NCI-H2081 treated with DMSO at 0.1 percent for 48 hours (cell line): Measurements from ENCODE around the gene NSUN3.
A peak's percentile ranks its signal among the peaks of the same experiment; 100 is the strongest.
"Not testable (repeated sequence)": the region's sequence is repeated elsewhere in the genome, so short reads cannot be mapped to it uniquely, and the experiment has no call there.

Experiments
- DNase-seq: peaks from one replicate; lab custom pipeline; 2025; lab: John Stamatoyannopoulos, UW

Gene NSUN3

DNA sequence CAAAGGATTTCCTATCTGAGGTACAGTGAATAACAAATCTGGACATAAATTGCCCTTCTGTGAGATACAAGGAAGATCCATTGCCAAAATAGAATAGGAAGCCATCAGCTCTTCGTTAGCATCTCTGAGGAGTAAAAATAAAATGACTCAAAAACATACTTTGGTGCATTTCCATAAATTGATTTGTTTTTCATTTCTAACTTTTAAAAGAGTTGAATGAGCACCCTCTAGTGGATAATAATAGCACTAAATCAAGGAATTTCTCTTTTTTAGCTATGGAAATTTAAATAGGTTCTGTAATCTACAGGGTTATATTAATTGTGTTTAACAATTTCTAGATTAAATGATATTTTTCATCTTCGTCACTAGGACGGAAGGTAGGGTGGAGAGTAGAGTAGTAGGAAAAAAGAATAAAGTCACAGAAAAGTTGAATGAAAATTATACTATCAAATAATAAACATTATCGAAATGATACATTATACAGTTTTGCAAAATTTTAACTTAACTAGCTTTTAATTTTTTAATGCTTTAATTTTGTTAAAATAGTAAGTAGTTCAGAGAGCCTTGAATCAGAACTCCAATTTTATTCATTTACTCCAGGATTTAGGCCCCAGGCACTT lies 6.4 kb downstream of the NSUN3 start:
- no peak for DNase-seq

DNA sequence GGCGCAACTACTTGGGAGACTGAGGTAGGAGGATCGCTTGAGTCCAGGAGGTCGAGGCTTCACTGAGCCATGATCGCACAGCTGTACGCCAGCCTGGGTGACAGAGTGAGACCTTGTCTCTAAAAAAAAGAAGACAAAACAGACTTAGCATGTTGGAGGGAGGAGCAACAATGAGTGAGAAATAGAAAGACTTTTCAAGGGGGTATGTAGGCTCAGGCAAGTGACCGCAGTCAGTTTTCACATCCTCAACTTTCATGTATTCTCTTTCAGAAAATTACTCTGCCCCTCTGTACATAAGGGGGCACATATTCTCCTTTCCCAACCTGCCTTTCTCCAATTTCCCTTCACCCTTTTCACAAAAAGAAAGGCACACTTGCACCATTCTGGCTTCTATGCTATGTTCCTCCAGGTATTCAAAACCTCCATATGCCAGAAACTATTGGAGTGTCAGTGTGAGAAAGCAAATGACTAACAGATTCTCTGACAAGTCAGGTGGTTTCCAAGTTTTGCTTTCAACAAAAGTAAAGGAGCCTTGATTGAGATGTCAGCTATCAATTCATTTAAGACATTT lies 7.6 kb downstream of the NSUN3 start:
- DNase-seq: no peak

DNA sequence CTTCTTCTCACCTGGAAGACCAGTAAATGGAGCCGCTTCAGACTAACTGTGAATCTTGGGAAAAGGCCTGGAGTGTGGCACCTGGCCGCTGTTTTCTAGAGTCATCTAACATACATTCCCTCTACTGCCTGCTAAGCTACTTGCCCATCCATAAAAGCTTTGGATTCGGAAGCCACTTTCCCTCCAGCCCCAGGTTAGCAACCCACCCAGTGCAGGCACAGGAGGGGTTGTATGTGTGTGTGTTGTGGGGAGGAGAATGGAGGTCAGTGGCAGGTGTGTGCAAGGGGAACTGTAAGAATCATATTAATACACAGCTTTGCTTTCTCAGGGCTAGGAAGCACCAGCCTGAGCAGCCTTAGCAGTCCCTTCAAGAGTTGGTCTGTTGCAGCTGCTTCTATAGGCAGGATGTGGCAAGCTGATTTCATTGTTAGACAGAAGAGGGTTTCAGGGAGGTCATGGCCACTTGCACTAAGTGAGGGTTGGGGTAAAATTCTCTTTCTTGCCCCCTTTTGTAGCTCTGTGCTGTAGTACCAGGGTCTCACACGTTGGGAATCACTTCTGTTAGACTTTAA lies 8.9 kb downstream of the NSUN3 start:
- no peak for DNase-seq

DNA sequence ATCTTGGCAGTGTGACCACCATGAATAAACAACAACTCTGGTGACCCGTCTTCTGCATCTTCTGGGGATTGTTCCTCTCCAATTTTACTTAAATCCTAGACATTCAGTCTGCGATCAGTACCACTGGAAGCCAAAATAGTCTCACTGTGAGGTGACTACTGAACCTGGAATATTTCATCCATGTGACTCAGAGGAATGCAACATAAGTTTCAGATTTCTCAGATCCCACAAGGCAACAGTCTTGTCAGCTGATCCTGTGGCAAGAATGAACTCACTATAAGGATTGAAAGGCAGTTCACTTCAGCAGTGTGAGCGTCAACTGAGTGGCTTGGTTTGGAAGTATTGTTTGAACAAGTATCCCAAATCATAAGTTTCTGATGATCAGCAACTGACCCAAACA lies 13.2 kb downstream of the NSUN3 start:
- no peak for DNase-seq

DNA sequence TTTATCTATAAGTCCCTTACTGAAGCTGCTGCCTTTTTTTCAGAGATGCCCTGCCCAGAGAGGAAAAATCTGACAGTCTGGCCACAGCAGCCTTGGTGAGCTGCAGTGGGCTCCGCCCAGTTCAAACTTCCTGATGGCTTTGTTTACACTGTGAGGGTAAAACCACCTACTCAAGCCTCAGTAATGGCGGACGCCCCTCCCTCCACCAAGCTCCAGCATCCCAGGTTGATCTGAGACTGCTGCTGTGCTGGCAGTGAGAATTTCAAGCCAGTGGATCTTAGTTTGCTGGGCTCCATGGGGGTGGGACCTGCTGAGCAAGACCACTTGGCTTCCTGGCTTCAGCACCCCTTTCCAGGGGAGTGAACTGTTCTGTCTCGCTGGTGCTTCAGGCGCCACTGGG lies 17.7 kb downstream of the NSUN3 start:
- DNase-seq: not testable (repeated sequence)

DNA sequence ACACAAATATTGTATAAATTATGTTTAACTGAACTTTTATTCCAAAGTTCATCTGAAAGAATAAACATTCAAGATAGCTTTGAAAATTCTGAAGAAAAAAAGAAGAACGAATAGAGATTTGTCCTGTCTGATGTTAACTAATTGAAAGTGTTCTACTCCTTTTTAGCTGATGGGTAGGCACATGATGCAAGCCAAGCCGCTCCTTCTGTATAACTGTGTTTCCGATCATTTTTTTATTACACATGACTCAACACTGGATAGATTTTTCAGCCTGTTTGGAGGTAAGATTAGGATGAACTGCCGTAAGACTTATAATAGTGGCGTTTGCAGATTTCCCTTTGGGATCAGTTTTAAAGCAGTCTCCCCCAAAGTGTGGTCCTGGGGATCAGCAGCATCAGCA lies 19.0 kb downstream of the NSUN3 start:
- DNase-seq: no peak

DNA sequence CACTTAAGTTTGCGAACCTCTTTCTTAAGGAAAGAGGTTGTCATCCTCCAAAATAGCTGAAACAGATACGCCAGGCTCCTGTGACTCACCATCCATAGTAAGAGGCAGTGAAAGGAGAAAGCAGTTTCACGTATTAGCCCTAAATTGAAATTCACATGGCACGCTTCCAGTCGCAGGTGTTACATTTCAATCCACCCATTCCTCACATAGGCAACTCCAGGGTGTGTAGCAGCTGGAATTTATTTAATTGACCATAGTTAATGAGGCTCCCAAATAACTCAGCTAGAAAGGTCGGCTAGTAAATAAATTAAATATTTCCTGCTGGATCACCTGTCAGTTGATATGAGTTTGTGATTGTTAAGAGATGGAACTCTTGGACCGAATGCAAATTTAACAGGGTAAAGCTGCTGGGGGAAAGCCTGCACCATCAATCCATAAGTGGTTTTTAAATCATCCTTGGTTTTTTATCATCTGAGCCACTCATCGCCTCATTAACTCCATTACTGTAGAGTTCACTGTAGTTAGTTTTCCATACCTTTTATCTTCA lies 19.6 kb downstream of the NSUN3 start:
- DNase-seq: peak; percentile 55

DNA sequence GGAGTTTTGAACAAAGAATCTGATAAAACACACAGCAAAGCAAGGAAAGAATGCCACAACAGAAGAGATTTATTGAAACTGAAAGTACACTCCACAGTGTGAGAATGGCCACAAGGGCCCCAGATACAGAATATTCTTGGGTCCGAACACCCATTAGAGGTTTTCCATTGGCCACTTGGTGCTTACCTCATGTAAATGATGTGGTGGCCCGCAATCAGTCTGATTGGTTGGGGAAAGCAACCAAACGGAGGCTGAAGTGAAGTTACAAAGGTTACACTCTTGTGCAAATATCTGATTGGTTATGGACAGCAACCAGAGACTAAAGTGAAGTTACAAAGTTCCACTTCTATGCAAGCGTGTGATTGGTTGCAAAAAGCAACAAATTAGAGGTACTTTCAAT lies 20.4 kb downstream of the NSUN3 start:
- no peak for DNase-seq

DNA sequence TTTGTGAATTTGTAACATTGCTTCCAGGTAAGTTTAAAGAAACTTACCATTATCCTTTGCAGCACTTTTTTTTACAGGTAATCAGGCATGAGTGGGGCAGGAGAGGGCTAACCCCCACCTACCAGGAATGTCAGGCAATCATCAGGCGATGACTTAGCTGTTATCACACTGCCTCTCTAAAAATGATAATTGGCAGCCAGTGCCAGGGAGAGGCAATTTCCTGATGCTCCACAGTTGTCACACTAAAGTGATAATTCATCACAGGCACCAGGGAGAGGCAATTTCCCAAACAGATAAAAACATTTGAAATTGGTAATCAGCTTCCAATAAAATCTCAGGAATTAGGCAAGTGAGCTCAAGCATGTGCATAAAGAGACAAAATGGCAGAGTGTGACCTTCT lies 26.3 kb downstream of the NSUN3 start:
- DNase-seq: no peak

DNA sequence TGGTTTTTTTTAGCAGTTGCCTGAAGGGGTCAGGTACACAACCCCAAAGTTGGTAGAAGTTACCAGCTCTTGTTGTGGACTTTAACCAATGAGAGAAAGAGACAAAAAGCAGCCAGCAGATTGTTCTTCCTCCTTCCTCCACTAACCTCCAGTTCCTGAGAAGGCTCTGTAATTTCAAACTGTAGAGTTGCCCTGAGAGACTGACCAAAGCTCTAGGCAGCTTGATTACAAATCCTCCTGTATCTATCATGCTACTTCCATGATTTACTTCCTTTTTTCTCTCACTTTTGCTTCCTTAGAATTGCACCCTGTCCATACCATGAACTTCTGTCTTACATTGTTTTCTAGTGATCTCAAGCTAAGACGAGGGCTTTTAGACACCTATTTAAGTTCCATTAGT lies 29.2 kb downstream of the NSUN3 start:
- no peak for DNase-seq

DNA sequence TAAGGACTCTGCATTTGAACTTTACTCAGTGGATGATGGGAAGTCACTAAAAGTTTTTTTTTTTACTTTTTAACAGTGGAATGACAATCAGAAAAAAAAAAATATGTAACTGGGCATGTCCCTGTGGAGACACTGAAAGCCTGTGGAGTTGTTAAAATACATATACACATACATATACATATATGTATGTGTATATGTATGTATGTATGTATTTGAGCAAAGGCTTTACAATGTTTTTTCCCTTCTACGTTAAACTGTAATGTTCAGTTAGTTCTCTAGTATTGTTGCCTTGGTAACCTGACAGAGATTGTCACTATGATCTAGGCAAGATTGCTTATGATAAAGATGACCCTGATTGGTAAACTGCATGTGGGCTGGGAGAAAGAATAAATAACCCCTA lies 30.3 kb downstream of the NSUN3 start:
- DNase-seq: no peak

DNA sequence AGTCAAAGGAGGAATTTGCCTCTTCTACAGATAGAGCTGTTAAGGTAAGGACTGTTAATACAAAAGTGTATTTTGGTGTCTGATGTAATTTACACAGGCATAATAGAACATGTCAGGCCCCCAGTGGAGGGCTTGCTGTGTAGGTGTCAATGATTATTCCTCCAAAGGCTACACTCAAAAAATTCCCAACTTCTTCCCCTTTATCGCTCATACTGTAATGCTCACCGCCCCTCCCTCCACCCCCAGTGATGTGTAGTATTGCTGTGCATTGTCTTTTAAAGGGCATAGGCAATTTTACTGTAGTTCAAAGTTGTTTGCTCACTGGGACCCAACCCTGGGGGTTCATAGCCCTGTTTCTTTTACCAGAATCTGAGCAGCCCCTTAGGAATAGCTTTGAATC lies 32.2 kb downstream of the NSUN3 start:
- DNase-seq: no peak

DNA sequence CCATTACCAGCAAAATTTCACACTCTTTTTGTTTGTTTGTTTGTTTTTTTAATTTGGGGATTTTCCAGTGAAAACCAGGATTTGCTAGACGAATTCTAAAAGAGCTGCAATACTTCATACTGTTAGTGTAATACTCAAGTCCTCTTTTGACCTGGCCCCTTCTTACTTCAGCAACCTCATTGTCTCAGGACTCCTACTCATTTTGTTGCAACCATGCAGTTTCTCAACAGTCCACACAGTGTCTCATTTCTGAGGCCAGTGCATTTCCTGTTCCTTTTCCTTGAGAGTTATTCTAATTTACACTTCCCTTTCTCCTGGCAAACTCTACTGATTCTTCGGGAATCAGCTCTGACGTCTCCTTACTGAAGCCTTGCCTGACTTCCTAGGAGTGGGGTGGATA lies 35.6 kb downstream of the NSUN3 start:
- no peak for DNase-seq

DNA sequence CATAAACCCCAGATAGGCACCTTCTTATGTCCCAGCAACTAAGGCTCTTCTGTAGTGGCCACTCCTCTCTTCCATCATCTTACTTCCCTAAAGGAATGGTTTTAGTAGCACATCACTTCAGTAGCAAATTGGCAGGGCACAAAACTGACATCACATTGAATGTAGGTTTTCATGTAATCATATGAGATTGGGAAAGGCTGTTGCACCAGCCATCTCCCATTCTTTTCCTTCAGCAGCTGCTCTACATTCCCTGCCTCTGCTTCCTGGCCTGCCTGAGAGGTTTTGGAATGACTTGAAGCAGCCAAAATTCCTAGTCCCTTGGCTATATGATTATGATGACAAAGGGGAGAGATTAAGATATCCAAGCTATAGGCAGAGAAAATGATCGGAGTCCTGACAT lies 36.5 kb downstream of the NSUN3 start:
- no peak for DNase-seq

DNA sequence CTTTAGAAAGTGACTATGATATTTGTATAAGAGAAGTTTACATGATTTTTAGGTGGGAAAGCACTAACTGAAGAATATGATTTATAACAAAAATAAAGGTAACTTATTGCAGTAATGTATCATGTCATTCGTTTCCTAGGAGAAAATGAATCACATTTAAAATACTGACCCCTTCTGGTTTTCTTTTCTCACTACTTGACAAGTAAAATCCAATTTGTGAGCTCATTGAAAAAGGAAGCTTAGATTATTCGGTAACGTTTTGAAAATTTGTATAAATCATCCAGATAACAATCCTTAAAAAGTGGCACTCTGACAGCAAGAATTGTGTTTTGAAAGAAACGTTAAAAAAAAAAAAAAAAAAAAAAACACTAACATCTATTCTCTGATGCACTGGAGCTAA lies 39.0 kb downstream of the NSUN3 start:
- DNase-seq: no peak

DNA sequence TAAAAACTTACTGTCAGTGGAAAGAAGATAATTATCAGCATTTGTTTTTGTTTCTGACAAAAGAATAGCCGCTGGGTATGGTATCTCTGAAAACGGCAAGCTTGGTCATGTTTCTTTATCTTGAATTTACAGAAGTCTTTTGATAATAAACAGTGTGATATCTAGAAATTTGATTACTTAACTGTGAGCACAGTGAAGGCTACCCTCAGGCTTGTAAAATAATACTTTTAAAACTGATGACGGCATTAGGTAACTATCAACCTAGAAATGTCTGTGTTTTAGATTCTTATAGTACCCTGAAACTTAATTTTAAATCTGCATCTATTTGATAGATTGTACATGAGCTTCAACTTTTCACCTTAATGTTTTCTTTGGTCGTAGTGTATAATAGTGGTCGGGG lies 43.4 kb downstream of the NSUN3 start:
- DNase-seq: no peak

DNA sequence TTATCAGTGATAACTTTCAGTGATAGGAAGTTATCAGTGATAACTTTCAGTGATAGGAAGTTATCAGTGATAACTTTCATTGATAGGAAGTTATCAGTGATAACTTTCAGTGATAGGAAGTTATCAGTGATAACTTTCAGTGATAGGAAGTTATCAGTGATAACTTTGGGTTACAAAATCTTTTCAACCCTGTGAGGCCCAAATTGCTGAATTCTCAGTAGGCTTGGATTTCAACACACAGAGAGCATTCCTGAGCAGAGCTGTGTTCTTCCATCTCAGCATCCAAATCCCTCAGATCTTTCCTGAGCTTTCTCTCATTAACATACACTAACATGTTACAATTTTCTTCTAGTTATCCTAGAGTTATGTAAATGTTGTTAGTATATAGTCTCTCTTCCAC lies 47.4 kb downstream of the NSUN3 start:
- DNase-seq: not testable (repeated sequence)

DNA sequence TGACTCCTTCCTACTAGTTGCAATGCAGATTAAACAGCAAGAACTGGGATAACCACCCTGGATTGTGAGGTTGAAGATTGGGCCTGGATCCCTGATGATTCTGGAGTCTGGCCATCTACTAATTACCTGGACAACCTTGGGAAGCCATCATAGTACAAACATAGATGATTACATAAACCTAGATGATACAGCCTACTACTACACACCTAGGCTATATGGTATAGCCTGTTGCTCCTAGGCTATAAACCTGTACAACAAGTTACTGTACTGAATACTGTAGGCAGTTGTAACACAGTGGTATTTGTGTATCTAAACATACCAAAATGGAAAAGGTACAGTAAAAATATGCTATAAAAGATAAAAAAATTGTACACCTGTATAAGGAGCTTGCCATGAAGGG lies 48.0 kb downstream of the NSUN3 start:
- no peak for DNase-seq

DNA sequence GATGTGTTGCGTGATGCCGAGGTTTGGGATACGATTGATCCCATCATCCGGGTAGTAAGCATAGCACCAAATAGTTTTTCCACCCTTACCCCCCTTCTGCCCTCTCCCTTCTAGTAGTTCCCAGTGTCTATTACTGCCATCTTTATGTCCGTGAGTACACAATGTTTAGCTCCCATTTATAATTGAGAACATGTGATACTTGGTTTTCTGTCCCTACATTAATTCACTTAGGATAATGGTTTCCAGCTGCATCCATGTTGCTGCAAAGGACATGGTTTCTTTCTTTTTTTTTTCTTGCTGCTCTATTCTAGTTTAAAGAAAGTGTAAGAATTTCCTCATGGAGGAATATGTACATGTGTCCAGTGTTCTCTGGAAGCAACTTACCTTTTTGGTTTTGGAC lies 51.8 kb downstream of the NSUN3 start:
- DNase-seq: no peak

DNA sequence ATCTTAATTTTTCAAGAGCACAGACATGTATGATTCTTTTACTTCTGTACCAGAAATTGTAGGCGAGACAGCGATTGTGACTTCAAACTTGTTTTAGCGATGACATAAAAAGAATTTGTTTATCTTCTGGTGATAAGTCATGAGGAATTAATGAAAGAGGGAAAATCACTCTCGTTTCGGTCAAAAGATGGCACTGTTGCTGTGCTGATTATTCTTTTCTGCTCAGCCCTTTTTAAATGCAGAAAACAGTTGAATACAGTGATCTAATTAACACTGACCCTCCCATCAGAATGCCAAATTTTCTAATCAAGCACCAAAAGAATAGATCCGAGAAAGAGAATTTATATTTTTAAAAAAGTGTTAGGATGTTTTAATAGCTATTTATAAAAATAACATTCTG lies 52.6 kb downstream of the NSUN3 start:
- no peak for DNase-seq

DNA sequence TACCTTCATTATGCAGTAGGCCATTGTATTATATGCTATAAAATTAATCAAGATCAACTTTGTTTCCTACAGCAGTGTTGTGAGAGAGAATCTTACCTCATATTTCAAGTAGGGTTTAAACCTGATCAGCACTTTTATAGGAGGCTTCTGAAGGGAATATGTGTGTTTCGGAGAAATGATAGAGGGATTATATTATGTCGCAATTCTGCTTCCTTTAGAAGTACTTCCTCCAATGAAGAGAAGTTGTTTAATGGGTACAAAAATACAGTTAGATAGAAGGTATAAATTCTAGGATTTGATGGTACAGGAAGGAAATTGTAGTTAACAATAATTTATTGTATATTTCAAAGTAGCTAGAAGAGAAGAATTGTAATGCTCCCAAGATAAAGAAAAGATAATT lies 54.9 kb downstream of the NSUN3 start:
- no peak for DNase-seq

DNA sequence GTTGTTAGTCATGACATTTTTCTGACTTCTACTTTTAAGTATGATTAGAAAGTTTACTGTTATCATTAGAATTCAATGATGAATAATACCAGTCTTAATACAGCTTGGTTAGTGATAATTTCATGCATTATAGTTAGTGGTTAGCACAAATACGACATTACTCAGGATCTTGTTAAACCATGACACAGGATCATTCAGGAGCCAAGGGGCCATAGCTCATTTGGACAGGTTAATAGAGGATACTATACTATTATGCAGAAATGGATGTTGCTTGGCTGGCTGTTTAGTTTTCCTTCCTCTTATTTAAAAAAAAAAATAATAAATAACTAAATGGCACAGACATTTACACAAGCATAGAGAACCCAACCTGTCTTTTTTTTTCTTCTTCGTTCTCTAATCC lies 55.5 kb downstream of the NSUN3 start:
- no peak for DNase-seq

DNA sequence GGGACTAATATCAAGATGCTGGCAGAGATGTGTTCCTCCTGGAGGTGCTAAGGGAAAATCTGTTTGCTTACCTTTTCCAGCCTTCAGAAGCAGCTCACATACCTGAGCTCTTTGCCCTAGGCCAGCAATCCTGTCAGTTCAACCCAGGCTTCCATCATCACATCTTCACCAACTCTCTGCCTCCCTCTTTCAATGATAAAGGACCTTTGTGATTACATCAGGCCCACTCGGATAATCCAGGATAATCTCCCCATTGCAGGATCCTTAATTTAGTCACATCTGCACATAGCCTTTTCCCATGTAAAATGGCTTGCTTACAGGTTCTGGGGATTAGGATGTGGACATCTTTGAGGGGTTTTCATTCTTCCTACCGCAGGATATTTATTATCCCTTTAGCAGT lies 58.3 kb downstream of the NSUN3 start:
- no peak for DNase-seq

DNA sequence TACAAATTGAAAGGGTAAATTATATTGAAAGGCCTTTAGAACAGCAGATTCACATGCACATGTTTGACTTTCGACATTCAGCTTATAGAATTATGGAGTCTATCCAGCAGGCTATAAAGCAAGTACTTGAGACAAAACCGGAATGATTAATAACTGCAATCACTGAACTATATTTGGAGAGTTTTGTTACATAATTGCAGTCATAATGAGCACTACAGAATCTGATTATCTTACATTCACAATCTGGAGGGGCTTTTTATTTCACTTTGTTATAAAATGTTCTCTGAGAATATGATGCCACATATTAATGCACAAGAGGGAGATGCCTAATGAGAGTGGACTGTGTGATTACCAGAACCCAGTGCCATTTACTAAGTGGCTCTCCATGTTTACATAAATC lies 64.3 kb downstream of the NSUN3 start:
- DNase-seq: peak; percentile 72
